COLO668 (cell line): ENCODE measurements around the gene SPRED2.
"Not testable (repeated sequence)": the region's sequence is repeated elsewhere in the genome, so short reads cannot be mapped to it uniquely, and the experiment has no call there.

Experiments
- DNase-seq: peaks from one replicate; lab custom pipeline; 2025; ENCODE audit not compliant: unreplicated experiment; lab: John Stamatoyannopoulos, UW

The SPRED2 gene

DNA sequence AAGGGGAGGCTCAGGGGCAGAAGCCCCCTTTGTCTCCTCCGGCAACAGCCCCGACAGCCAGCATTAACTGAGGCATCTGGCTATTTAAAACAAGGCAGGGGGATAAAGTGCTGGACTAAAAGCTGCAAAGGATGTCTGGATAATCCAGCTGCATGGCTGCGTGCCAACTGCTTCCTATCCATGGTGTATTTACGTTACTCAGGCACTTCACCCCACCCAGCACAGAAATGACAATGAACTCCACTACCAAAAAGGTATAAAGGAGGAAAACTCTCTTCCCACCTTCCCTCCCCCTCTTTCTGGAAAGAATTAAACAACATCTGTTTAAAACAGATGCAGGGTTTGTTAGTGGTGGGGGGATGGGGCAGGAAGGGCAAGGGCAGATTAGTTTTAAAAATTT is 82.5 kb downstream of the SPRED2 start:
- DNase-seq, result peak; percentile 92

DNA sequence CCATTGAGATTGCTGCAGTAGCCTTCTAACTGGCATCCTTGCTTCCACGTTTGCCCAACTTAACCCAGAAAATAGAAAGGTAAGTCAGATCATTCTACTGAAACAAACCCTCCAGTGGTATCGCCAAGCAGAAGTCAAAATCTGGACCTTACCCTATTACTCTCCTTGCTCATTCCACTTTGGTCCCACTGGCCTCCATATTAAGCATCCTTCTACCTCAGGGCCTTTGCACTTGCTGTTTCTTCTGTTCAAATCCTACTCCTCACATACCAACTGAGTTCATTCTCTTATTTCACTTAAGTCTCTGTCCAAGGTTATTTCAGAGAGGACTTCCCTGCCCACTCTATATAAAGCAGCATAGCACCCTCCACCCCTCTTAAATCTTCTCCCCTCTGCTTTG is 84.5 kb downstream of the SPRED2 start:
- no peak for DNase-seq

DNA sequence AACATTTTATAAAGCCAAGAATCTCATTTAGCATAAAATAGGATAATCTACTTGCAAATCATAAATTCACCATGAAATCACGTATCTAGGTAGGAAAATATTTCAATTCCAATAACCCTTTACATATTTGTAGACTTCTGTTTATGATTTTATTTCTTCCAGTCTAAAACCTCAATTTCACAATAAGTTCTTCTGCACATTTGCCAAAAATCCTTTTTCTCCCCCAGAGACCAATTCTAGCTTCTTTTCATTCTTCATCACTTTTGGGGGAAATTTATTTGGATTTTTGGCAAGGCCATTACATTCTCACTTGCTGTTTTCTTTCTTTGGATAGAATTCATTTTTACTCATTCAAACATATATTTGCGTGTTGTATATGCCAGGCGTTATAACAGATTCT is 86.8 kb downstream of the SPRED2 start:
- DNase-seq, result no peak

DNA sequence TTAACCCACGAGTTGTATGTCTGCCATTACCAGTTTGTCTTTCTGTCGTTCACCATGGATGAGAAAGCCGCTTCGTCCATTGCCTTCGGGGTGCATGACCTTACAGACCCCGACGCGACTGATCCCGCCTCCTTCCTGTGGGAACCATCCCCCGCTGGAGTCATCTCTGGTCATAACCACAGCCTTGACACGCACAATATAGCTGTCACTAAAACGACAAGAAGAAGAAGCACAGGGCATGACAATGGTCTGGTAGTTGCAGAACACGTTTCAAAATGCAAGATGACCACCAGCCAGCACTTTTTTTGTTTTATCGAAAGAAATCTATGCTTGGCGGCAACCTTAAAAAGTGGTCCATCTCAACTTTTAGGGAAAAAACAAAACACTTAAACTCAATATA is 87.7 kb downstream of the SPRED2 start:
- DNase-seq, result no peak

DNA sequence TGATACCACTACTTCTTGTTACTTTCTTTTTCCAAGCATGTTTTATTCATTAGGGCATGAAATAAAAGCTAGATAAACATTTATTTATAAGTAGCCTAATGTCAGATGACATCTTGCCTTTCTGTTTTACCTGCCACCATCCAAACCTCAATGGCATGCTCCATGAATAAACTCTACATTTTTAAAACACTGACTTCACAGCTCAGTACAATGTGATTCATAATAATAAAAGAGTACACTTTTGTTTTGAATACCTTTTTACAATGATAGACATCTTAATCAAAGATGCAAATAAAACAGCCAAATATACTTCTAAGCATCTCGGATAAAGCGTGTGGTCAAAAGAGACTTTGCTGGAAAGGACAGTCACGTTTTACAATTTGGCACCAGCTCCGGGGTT is 88.2 kb downstream of the SPRED2 start:
- DNase-seq, result no peak

DNA sequence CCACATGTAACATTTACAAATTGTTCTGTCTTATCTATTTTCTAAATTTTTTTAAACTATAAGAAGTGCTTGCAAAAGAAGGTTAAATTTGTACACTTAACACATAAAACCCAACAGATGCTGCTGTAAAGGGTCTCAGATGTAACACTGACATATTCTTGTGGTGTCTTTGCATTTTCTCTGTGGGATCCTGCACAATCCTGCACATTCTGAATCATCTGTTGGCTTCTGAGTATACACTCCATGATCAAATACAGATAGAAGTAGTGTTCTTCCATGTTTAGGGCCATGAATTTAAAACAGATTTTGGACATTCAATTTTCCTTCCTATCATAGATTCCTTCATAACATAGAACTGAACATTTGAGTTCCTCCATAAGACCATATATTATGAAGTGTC is 89.0 kb downstream of the SPRED2 start:
- no peak for DNase-seq

DNA sequence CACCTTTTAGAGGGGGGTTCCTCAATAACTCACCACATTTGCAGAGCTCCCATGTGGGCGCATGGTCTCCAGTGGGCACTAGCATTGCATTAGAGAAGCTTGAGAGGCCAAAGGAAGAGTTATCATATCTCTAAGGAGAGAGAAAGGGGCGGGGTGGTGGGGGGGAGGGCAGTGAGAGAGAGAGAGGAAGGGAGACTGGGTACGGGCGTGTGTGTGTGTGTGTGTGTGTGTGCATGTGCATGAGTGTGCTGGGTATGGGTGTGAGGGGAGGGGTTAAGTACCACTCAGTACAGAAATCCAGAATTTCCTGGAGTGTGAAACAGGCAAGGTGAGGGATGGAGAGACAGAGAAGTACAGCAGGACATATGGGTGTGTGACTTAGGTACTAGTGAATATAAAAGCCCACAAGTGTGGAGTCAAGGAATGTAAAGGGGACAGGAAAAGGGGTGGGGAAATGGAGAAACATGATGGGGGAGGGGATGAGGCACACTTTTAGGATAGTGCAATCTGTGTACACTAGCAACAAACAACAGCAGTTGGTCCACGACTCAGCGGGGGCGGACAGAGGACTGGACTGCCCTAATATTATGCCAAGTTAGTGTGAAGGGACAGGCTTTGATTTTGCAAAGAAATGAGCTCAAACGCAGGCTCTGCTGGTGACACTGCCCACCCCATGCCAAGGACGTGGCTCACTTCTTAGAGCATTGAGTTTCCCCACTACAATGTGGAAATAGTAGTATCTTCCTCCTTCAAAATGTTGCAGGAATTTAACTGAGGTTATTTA is 91.3 kb downstream of the SPRED2 start:
- no peak for DNase-seq

DNA sequence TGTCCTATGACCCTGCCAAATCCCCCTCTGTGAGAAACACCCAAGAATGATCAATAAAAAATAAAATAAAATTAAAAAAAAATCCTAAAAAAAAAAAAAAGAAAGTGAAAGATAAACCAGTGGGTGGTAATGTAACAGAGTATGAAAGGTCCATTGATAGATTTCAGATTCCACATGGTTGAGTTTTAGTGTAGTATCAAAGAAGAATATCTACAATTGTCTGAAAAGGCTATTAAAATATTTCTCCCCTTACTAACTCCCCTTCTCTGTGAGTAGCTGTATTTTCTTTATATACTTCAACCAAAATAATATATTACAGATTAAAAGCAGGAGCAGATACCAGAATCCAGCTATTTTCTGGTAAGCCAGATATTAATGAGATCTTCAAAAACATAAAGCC is 92.8 kb downstream of the SPRED2 start:
- no peak for DNase-seq

DNA sequence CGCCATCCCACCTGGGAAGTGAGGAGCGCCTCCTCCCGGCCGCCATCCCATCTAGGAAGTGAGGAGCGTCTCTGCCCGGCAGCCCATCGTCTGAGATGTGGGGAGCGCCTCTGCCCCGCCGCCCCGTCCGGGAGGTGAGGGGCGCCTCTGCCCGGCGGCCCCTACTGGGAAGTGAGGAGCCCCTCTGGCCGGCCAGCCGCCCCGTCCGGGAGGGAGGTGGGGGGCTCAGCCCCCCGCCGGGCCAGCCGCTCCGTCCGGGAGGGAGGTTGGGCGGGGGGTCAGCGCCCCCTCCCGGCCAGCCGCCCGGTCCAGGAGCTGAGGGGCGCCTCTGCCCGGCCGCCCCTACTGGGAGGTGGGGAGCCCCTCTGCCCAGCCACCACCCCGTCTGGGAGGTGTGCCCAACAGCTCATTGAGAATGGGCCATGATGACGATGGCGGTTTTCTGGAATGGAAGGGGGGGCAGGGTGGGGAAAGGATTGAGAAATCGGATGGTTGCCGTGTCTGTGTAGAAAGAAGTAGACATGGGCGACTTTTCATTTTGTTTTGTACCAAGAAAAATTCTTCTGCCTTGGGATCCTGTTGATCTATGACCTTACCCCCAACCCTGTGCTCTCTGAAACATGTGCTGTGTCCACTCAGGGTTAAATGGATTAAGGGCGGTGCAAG is 93.4 kb downstream of the SPRED2 start:
- not testable (repeated sequence) for DNase-seq

DNA sequence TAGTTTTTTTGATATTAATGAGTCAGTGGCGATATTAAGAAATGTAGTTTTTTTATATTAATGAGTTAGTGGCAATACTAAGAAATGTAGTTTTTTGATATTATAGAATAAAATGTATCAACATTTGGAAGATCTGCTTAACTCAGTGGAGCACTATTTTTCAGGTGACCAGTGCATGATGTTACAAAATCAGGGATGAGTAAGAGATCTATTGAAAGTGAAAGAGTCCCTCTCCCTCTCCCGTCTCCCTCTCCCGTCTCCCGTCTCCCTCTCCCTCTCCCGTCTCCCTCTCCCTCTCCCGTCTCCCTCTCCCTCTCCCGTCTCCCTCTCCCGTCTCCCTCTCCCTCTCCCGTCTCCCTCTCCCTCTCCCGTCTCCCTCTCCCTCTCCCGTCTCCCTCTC is 94.5 kb downstream of the SPRED2 start:
- DNase-seq, result not testable (repeated sequence)

DNA sequence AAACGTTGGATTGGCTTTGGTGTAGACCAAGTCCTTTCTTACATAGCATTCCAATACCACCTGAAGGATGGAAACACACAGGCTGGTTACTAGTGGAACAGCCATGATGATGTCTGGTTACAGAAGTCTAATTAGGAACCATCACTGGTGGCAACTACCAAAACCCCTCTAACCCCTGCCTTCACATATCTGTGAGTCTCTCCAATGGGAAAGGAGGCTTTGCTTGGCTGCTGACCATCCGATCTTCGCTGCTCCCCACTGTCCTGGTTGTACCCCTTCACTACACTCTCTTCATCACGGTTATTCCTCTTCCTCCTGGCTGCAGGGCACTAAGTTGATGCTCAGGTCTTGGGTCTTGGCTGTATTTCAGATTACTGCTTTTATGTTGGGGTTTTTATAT is 97.7 kb downstream of the SPRED2 start:
- DNase-seq, result no peak

DNA sequence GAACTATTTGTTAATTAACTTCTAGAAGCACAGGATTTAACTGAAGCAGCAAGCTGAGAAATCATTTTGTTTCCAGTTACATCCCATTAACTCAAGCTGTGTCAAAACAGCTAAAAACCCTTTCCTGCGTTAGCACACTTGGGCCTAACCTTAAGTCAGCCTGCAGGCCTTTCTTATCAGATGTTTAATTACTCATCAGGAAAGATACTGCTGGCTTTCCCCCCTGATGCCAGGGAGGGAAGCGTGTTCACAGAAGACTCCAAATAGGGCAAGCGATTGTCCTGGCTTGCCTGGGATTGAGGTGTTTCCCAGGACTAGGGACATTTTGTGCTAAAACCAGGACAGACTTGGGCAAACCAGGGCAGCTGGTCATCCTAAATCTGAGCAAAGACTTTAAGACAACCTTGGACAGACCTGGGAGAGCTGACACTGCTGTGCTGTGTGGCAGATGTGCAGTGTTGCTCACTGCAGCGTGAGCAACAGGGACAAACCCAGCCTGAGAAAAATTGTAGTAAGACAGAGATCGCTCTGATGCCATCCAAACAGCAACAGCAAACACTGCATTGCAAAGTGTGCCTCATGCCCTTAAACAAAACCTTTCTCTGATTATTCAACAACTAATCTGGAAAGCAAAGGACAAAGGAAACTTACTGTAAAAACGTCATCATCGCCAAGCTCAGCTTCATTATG is 100.9 kb downstream of the SPRED2 start:
- DNase-seq, result no peak

DNA sequence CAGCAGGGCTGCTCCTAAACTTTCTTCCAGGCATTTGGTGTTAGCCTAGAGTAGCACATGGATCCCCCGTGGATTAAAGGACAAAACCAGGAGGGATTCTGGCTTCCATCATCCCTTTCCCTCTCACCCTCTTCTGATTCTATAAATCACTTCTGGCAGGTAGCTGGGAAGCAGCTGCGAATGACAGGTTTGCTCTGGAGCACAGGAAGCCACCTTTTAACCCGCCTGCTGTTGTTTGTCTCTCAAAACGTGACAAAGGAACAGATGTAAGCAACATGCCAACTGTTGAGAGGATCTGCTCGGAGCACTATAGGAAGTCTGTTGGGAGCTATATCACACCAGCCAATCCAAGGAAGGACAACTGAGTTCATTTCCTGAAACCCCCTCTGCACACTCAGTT is 102.9 kb downstream of the SPRED2 start:
- DNase-seq, result peak; percentile 44

DNA sequence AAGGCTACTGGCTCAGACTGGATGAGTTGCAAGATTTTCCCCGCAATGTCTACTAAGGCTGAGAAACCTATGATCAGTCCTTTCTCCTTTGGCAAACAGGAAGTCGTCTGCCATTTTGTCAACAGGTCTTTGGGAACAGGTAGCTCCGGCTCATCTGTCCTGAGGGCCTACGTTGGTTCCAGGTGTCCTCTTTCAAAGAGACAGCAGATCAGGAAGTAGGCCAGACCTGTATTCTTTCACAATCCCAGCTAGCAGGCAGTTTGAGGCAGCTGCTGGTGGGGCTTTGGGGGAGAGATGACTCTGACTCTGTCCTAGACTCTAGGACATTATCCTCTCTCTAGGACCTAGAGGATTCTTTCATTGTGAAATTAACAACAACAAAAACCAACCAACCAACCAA is 106.1 kb downstream of the SPRED2 start:
- peak; percentile 50 for DNase-seq

DNA sequence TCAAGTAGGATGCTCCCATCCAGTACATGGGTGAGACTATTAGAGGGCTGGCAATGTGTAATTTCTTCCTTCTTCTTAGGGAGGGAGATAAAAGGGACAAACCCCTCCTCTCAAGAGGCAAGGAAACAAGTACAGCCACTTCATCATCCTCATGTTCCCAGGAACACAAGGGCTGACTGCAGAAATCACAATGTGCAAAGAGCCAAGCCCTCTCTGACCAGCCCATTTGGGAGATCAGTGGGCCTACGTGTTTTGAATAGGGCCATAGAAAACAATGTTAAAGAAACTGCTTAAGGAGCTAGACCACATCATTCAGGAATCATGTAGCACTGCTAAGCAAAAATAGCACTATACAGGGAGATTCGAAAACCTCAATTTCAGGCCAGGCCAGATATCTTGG is 107.3 kb downstream of the SPRED2 start:
- no peak for DNase-seq

DNA sequence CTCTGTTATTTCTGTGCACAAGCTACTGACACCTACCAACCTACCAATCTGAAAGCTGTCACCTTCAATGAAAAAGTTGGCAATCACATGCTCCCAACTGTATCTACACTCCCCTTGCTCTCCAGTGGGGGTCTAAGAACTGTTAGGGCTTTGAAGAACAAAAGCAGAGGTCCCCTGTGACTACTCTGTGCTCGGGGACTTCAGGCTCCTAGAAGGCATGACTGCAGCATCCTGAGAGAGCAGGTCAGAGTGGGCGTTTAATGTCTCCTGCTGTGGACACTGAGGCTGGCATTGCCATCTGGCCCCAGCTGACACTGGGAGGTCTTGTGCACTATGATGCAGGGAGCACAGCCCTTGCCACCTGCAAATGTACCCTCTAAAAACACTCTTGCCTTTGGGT is 111.5 kb downstream of the SPRED2 start:
- DNase-seq, result no peak

DNA sequence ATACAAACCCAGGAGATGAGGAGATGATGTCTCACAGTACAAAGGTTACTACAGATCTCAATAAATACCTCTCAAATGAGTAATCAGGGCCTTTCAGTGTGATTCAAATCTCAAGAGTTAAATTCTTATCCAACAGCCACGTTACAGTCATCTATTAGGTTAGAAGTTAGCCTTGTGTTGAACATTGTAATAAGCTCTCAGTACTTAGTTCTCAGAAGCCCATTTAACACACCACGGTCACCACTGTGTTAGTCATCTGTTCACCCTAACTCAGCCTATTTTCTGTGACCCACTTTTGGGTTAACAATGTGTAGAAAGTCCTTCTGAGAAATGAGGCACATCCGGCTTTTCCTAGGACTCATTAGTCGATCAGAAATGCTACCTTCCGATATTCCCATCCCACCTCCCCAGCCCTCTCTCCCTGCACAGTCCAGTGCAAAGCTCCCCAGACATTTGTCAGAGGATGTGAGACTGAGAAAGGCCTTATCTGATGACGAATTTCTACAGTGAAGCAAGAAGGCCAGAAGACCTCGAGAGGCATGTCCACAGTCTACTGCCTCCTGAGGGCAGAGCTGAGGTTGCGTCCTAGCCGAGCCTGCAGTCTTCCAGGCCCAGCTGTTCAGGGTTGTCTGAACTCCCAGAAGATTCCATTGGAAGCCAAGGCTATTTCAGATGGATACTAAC is 112.2 kb downstream of the SPRED2 start:
- no peak for DNase-seq

DNA sequence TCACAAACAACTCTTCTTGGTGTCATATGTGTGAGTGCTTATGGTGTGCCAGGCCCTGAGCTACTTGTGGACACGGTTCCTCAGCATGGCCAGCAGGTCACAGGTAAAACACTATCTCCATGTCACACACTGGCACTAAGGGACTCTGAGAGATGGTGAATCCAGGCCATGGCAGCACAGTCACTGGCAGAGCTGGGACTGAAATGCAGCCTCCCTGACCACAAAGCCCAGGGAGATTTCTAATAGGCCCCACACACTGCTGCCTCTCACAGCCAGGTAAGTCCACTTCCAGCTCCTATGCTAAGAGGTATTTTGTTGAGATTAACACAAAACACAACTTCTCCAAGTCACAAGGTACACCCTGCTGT is 112.7 kb downstream of the SPRED2 start:
- DNase-seq, result no peak

DNA sequence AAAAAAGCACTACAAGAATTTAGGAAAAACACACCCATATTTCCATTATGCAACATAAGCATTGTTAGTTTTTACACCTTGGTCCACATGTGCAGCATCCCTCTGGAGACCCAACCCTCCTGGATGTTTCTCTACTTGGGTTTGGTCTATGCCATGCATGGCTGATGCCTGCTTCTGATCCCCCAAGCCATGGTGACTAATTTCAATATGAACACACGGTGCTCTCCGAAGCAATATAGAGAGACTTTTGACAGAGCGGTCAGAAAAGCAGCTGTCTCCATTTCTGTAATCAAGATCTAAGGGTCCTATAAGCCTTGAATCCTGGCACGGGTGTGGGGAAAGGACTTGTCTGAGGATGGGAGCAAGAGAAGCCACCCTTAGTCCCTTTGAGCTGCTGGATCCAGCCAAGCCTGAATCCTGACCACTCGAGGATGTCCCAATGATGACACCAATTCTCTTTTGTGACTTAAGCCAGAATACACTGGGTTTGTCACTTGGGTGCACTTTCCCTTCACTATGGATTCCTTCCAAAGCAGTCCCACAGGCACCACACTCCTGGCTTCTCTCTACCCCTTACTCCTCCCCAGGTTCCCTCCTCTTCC is 113.2 kb downstream of the SPRED2 start:
- no peak for DNase-seq

DNA sequence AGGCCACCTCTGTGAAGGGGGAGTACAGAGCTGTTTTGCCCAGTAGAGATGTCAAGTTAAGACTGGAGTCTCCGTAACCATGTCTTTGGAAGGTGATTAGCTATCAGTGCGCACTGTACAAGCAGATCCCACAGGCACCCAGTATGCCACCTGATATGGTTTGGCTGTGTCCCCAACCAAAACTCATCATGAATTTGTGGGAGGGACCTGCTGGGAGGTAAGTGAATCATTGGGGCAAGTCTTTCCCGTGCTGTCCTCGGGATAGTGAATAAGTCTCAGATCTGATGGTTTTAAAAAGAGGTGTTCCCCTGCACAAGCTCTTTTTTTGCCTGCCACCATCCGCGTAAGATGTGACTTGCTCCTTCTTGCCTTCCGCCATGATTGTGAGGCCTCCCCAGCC is 114.6 kb downstream of the SPRED2 start:
- no peak for DNase-seq

DNA sequence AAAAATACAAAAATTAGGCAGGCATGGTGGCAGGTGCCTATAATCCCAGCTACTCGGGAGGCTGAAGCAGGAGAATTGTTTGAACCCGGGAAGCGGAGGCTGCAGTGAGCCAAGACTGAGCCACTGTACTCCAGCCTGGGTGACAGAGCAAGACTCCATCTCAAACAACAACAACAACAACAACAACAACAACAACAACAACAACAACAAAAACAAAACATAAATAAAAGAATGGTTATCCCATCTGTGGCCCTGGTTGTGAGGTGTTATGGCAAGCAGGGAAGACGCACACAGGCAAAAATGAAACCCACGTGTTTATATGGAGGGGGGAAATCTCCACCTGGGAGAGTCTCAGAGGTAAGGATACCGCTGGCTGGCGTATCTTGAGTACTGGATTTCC is 115.0 kb downstream of the SPRED2 start:
- not testable (repeated sequence) for DNase-seq
